Limb (tissue), 2 donors: Measurements from ENCODE around the gene PRPF40A.
"Not testable (repeated sequence)": the region's sequence is repeated elsewhere in the genome, so short reads cannot be mapped to it uniquely, and the experiment has no call there.

Experiments used
- DNase-seq, 2 donors: peaks; one replicate each; pipeline ENCODE4 v3.0.0-alpha.2; 2016; ENCODE audit errors: extremely low spot score in 2 of 2

Gene PRPF40A

GRCh38 chr2:152717228-152718075 is at the start of gene PRPF40A:
Gene PRPF40A, minus strand, starts transcription at chr2:152717461. Its CDS starts 22 bp downstream, at chr2:152717439.
- peak; percentile 98 to 99 for DNase-seq

GRCh38 chr2:152766928-152767327 is 49.7 kb upstream of the PRPF40A start:
- DNase-seq = no peak

- no peak for DNase-seq
Measured at GRCh38 chr2:152763651-152764050, 46.4 kb upstream of the PRPF40A start.

GRCh38 chr2:152763208-152763607 is 45.9 kb upstream of the PRPF40A start:
- not testable (repeated sequence) for DNase-seq

GRCh38 chr2:152762202-152762601 is 44.9 kb upstream of the PRPF40A start:
- DNase-seq = no peak

GRCh38 chr2:152761214-152761613 is 44.0 kb upstream of the PRPF40A start:
- no peak for DNase-seq

- no peak for DNase-seq
Measured at GRCh38 chr2:152759290-152760072, 42.2 kb upstream of the PRPF40A start.

GRCh38 chr2:152755029-152755428 is 37.8 kb upstream of the PRPF40A start:
- DNase-seq = peak in 1 of 2 donors; percentile 38

- not testable (repeated sequence) for DNase-seq
Measured at GRCh38 chr2:152747751-152748150, 30.5 kb upstream of the PRPF40A start.

- no peak for DNase-seq
Measured at GRCh38 chr2:152743002-152743401, 25.7 kb upstream of the PRPF40A start.

- peak in 1 of 2 donors; percentile 84 for DNase-seq
Measured at GRCh38 chr2:152740743-152741328, 23.6 kb upstream of the PRPF40A start.

- DNase-seq = not testable (repeated sequence)
Measured at GRCh38 chr2:152739705-152740104, 22.4 kb upstream of the PRPF40A start.

- no peak for DNase-seq
Measured at GRCh38 chr2:152738438-152738837, 21.2 kb upstream of the PRPF40A start.

GRCh38 chr2:152737509-152737908 is 20.2 kb upstream of the PRPF40A start:
- DNase-seq = not testable (repeated sequence)

GRCh38 chr2:152730591-152731333 is 13.5 kb upstream of the PRPF40A start:
- DNase-seq = no peak

GRCh38 chr2:152729844-152730243 is 12.6 kb upstream of the PRPF40A start:
- no peak for DNase-seq

- DNase-seq = no peak
Measured at GRCh38 chr2:152723918-152724317, 6.7 kb upstream of the PRPF40A start.

- DNase-seq = not testable (repeated sequence)
Measured at GRCh38 chr2:152722639-152723038, 5.4 kb upstream of the PRPF40A start.

- no peak for DNase-seq
Measured at GRCh38 chr2:152720794-152721193, 3.5 kb upstream of the PRPF40A start.

GRCh38 chr2:152718909-152719645 is 1.8 kb upstream of the PRPF40A start:
- DNase-seq = peak in 1 of 2 donors; percentile 34
